ENCODE results near the gene VRK3. TPM values are rescaled to one million over a fixed set of nuclear protein-coding genes. Genes with fewer than 3 reads are reported as not detected.
A peak's percentile ranks its signal among the peaks of the same experiment; 100 is the strongest.

The VRK3 gene
- total and polyA plus RNA-seq, 4 donors: 16.2 to 23.6 (median 20.3) TPM

DNA sequence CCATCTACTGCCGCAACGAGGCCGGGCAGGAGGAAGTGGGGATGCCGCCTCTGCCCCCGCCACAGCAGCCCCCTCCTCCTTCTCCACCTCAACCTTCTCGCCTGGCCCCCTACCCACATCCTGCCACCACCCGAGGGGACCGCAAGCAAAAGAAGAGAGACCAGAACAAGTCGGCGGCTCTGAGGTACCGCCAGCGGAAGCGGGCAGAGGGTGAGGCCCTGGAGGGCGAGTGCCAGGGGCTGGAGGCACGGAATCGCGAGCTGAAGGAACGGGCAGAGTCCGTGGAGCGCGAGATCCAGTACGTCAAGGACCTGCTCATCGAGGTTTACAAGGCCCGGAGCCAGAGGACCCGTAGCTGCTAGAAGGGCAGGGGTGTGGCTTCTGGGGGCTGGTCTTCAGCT is 92.4 kb downstream of the VRK3 start:
- H3K4me3 ChIP-seq (ENCODE audit: low read depth in 1 of 3, low read length in 3 of 3): peak overlapping the region in 2 of 3 donors; percentile 21 to 97
- peaks cover 3 to 17% (median 7%) of the 10 kb centered on the region in 4 donors for H3K36me3 ChIP-seq (ENCODE audit: control insufficient read depth in 4 of 4, insufficient read depth in 3 of 4, low read depth in 1 of 4, low read length in 3 of 4)
- 74% methylated on average over 25 of the region's 25 CpGs for WGBS
- H3K27me3 ChIP-seq (ENCODE audit: control insufficient read depth in 4 of 4, insufficient read depth in 4 of 4, low read length in 3 of 4): no peaks in the 10 kb centered on the region
- H3K27ac ChIP-seq (ENCODE audit: low read depth in 1 of 2, low read length in 2 of 2): peak overlapping the region in 1 of 2 donors; percentile 64
- no peak for DNase-seq (ENCODE audit: low spot score)
- H3K9ac ChIP-seq (ENCODE audit: low read depth in 1 of 2, low read length in 2 of 2): no peak overlapping the region
- H3K9me3 ChIP-seq (ENCODE audit: control insufficient read depth in 4 of 4, low read length in 3 of 4): no peaks in the 10 kb centered on the region
- TF ChIP-seq FOXA2 (IDR thresholded peaks at IDR 0.05) (no peak), FOXA1 (IDR thresholded peaks at IDR 0.05) (no peak), RAD21 (IDR thresholded peaks at IDR 0.05) (no peak), HNF4G (IDR thresholded peaks at IDR 0.05) (no peak), TAF1 (conservative IDR thresholded peaks at IDR 0.05) (no peak), HNF4A (conservative IDR thresholded peaks at IDR 0.05) (no peak), EGR1 (IDR thresholded peaks at IDR 0.05; ENCODE audit: low read depth in 2 of 2) (no peak), YY1 (IDR thresholded peaks at IDR 0.05) (no peak), NR2F2 (IDR thresholded peaks at IDR 0.05) (no peak)
- TF ChIP-seq, protein P1, sequence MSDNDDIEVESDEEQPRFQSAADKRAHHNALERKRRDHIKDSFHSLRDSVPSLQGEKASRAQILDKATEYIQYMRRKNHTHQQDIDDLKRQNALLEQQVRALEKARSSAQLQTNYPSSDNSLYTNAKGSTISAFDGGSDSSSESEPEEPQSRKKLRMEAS (IDR thresholded peaks at IDR 0.05): no peak
- H3K4me1 ChIP-seq (ENCODE audit: control insufficient read depth in 4 of 4, insufficient read depth in 4 of 4, low read length in 3 of 4): peaks cover 5 to 29% (median 17%) of the 10 kb centered on the region in 4 donors

DNA sequence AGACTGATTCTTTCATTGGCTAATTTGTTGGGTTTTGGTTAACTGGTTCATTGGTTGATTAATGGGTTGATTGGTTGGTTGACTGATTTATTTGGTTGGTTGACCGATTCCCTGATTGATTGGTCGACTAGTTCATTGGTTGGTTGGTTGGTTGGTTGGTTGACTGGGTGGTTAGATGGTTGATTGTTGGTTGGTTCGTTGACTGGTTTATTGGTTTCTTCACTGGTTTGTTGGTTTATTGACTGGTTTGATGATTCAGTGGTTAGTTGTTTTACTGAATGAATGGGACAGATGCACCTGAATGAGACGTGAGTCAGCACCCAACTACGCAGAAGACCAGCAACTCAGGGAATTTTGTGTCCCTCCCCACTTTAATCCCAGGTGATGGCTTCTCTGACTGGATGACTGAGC is 93.1 kb downstream of the VRK3 start:
- 85% methylated on average over 5 of the region's 5 CpGs for WGBS
- Histone ChIP-seq H3K4me1 (ENCODE audit: control insufficient read depth in 4 of 4, insufficient read depth in 4 of 4, low read length in 3 of 4) (peaks cover 6 to 32% (median 17%) of the 10 kb centered on the region in 4 donors), H3K27ac (ENCODE audit: low read depth in 1 of 2, low read length in 2 of 2) (peak overlapping the region in 1 of 2 donors; percentile 6), H3K9ac (ENCODE audit: low read depth in 1 of 2, low read length in 2 of 2) (no peak overlapping the region), H3K36me3 (ENCODE audit: control insufficient read depth in 4 of 4, insufficient read depth in 3 of 4, low read depth in 1 of 4, low read length in 3 of 4) (peaks cover 3 to 17% (median 7%) of the 10 kb centered on the region in 4 donors), H3K4me3 (ENCODE audit: low read depth in 1 of 3, low read length in 3 of 3) (peak overlapping the region; percentile 15 to 97 (median 92)), H3K9me3 (ENCODE audit: control insufficient read depth in 4 of 4, low read length in 3 of 4) (no peaks in the 10 kb centered on the region), H3K27me3 (ENCODE audit: control insufficient read depth in 4 of 4, insufficient read depth in 4 of 4, low read length in 3 of 4) (no peaks in the 10 kb centered on the region)
- TF ChIP-seq RAD21 (IDR thresholded peaks at IDR 0.05): no peak
- no peak for TF ChIP-seq YY1 (IDR thresholded peaks at IDR 0.05)
- TF ChIP-seq HNF4G (IDR thresholded peaks at IDR 0.05): no peak
- TF ChIP-seq TAF1 (conservative IDR thresholded peaks at IDR 0.05): no peak
- no peak for TF ChIP-seq SP1 (IDR thresholded peaks at IDR 0.05)
- no peak for TF ChIP-seq EGR1 (IDR thresholded peaks at IDR 0.05; ENCODE audit: low read depth in 2 of 2)
- TF ChIP-seq, protein P2, sequence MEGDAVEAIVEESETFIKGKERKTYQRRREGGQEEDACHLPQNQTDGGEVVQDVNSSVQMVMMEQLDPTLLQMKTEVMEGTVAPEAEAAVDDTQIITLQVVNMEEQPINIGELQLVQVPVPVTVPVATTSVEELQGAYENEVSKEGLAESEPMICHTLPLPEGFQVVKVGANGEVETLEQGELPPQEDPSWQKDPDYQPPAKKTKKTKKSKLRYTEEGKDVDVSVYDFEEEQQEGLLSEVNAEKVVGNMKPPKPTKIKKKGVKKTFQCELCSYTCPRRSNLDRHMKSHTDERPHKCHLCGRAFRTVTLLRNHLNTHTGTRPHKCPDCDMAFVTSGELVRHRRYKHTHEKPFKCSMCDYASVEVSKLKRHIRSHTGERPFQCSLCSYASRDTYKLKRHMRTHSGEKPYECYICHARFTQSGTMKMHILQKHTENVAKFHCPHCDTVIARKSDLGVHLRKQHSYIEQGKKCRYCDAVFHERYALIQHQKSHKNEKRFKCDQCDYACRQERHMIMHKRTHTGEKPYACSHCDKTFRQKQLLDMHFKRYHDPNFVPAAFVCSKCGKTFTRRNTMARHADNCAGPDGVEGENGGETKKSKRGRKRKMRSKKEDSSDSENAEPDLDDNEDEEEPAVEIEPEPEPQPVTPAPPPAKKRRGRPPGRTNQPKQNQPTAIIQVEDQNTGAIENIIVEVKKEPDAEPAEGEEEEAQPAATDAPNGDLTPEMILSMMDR (IDR thresholded peaks at IDR 0.05; ENCODE audit: low read depth, low read length, missing input control): no peak
- TF ChIP-seq, protein P3, sequence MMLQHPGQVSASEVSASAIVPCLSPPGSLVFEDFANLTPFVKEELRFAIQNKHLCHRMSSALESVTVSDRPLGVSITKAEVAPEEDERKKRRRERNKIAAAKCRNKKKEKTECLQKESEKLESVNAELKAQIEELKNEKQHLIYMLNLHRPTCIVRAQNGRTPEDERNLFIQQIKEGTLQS (IDR thresholded peaks at IDR 0.05): no peak
- TF ChIP-seq FOXA2 (IDR thresholded peaks at IDR 0.05): no peak
- no peak for TF ChIP-seq RXRA (IDR thresholded peaks at IDR 0.05)
- no peak for TF ChIP-seq JUND (IDR thresholded peaks at IDR 0.05)
- TF ChIP-seq, protein P4, sequence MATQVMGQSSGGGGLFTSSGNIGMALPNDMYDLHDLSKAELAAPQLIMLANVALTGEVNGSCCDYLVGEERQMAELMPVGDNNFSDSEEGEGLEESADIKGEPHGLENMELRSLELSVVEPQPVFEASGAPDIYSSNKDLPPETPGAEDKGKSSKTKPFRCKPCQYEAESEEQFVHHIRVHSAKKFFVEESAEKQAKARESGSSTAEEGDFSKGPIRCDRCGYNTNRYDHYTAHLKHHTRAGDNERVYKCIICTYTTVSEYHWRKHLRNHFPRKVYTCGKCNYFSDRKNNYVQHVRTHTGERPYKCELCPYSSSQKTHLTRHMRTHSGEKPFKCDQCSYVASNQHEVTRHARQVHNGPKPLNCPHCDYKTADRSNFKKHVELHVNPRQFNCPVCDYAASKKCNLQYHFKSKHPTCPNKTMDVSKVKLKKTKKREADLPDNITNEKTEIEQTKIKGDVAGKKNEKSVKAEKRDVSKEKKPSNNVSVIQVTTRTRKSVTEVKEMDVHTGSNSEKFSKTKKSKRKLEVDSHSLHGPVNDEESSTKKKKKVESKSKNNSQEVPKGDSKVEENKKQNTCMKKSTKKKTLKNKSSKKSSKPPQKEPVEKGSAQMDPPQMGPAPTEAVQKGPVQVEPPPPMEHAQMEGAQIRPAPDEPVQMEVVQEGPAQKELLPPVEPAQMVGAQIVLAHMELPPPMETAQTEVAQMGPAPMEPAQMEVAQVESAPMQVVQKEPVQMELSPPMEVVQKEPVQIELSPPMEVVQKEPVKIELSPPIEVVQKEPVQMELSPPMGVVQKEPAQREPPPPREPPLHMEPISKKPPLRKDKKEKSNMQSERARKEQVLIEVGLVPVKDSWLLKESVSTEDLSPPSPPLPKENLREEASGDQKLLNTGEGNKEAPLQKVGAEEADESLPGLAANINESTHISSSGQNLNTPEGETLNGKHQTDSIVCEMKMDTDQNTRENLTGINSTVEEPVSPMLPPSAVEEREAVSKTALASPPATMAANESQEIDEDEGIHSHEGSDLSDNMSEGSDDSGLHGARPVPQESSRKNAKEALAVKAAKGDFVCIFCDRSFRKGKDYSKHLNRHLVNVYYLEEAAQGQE (IDR thresholded peaks at IDR 0.05): no peak
- TF ChIP-seq GABPA (IDR thresholded peaks at IDR 0.05 in 1 of 2, conservative IDR thresholded peaks at IDR 0.05 in 1 of 2): no peak
- TF ChIP-seq, protein P1 (IDR thresholded peaks at IDR 0.05): no peak
- no peak for TF ChIP-seq FOXA1 (IDR thresholded peaks at IDR 0.05)
- TF ChIP-seq, protein P5, sequence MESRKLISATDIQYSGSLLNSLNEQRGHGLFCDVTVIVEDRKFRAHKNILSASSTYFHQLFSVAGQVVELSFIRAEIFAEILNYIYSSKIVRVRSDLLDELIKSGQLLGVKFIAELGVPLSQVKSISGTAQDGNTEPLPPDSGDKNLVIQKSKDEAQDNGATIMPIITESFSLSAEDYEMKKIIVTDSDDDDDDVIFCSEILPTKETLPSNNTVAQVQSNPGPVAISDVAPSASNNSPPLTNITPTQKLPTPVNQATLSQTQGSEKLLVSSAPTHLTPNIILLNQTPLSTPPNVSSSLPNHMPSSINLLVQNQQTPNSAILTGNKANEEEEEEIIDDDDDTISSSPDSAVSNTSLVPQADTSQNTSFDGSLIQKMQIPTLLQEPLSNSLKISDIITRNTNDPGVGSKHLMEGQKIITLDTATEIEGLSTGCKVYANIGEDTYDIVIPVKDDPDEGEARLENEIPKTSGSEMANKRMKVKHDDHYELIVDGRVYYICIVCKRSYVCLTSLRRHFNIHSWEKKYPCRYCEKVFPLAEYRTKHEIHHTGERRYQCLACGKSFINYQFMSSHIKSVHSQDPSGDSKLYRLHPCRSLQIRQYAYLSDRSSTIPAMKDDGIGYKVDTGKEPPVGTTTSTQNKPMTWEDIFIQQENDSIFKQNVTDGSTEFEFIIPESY (IDR thresholded peaks at IDR 0.05): no peak
- TF ChIP-seq NR2F2 (IDR thresholded peaks at IDR 0.05): no peak
- DNase-seq (ENCODE audit: low spot score): no peak

Data from liver (tissue), 9 donors.